SKM-1 treated with dmso at 0.1 percent for 144 hours (cell line): Measurements from ENCODE around the gene CALB2.

Experiments used
- DNase-seq: peaks from one replicate; lab custom pipeline; 2025; ENCODE audit not compliant: unreplicated experiment; lab: John Stamatoyannopoulos, UW

CALB2 gene

DNA sequence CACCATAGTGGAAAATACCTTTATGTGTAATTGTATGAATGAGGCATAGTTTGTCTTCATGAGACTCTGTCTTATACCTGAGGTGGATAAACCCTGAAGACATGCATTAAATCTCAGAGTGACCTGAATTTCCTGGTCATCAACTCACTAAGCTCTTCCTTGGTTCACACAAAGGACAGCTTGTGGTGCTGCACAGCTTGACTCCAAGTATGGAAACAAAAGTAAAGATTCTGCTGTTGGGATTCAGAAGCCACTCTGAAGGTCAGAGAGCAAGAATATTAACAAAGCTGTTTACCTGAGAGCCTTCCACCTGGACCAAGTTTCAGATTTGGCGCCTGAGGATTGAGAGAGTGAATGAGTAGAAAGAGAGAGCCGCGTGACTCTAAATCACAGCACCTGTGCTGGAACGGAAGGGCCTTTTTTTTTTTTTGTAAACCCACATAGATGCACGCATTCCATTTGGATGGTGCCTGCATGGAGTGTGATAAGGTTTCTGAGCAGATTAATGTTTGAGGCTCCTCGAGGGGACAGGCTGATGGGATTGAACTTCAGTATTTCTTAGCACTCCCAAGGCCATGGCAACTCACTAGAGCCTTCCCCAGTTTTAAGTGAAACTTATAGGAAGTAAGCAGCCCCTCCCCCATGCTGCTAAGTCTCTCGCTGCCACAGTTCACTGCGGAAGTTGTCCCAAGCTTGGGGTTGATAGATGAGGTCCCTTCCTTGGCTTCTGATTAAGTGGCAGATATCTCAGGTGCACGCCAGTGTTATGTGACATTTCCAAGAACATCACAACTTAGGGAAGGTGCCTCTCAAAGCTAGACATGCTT is 28.7 kb downstream of the CALB2 start:
- no peak for DNase-seq

DNA sequence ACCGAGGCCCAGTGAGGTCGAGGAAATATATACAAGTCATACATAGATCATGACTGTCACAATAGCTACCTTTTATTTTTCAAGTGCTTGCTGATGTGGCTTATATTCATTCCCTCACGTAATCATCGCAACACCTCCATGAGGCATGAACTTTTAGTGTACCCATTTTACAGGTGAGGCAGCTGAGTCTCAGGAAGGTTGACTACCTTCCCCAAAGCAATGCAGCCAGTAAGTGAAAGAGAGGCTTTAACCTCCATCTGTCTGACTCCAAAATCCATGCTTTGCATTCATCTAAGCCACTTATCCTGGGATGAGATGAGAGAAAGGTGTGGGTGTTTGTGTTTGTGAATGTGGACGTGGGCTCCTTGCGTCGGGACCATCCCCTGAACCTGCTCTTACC is 30.8 kb downstream of the CALB2 start:
- DNase-seq, result no peak

DNA sequence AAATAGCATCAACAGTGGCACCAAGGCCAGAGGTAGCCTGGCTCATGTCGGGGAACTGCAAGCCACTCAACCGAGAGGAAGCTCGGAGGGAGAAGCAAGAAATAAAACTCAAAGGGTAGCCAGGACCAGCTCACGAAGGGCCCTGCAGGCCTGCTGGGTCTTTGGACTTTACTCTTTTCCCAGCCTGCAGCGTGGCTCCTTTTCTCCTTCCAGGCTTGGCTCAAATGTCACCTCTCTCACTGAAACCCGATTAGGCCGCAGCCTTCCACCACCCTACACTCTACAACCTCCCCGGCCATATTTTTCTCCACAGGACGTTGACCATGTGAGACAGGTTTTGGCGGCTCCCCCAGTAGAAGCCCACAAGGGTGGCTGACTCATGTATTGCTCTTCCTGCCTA is 38.1 kb downstream of the CALB2 start:
- DNase-seq, result no peak

- DNase-seq, result no peak
These were observed 41.5 kb downstream of the CALB2 start for GRCh38 chr16:71399801-71400563.

- no peak for DNase-seq
These were observed 43.5 kb downstream of the CALB2 start for GRCh38 chr16:71402007-71402406.

- DNase-seq, result no peak
These were observed 44.2 kb downstream of the CALB2 start for GRCh38 chr16:71402674-71403073.

- no peak for DNase-seq
These were observed 45.8 kb downstream of the CALB2 start for GRCh38 chr16:71404364-71404763.

DNA sequence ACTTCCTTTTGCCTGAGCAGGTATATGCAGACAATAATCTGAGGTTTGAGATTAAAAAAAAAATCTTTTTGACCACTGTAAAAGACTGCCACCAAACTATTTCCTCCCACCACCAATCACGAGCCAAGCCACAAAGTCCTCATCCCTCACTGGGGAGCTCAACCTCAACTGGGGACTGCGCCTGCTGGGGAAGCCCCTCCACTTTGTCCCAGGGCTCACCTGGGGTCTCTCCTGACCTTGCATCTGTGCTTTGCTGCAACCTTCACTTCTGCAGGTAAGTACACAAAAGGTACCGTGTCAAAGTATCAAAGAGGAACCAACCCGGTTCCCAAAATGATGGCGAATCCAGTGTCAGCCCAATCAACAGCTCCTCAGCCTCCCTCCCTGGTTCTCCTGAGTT is 47.8 kb downstream of the CALB2 start:
- DNase-seq, result no peak

DNA sequence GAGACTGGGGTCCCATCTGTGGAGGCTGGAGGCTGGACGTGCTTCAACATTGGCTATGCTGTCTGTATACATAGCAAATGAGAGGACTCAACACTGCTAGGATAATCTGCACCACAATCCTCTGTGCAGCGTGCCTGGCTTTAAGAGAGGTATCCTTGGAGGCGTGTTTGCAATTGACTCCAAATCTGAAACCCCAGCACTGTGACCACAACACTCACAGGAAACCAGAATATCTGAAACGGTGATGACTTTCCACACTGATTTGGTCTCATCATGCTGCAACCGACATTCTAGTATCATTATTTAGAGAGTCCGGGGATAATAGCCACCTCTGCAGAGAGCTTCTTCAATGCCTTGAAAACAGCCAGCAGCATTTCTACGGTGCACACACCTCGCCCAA is 48.2 kb downstream of the CALB2 start:
- no peak for DNase-seq

GRCh38 chr16:71407731-71408130 is 49.2 kb downstream of the CALB2 start:
- DNase-seq, result no peak

- no peak for DNase-seq
These were observed 50.0 kb downstream of the CALB2 start for GRCh38 chr16:71408536-71408935.

DNA sequence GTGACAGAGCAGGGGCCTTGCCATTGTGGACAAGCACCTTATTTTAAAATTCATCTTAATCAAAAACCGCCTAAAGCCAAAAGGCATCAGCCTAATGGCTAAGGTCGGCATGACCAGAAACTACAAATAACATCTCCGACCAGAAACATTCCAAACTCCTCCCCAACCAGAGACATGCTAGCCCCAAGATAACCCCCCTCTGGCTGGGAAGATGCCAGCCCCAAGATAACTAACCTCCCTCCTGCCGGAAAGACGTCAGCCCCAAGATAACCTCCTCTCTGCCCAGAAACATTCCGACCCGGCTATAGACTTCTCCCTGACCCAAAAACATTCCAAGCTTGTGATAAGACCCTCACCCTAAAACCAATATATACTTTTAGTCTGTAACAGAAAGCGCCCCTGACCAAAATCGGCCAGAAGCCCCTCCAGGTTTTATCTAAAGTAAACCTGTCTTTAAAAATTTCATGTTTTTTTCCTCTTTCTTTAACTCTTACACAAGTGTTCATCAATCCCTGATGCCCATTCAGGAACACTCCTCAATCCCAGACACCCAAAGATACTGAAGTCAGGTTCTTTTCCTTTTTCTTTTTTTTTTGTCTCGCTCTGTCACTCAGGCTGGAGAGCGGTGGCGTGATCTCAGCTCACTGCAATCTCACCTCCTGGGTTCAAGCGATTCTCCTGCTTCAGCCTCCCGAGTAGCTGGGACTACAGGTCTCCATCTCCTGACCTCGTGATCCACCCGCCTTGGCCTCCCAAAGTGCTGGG is 50.7 kb downstream of the CALB2 start:
- DNase-seq, result no peak

GRCh38 chr16:71410146-71410545 is 51.6 kb downstream of the CALB2 start:
- DNase-seq, result no peak

- peak; percentile 50 for DNase-seq
These were observed 54.0 kb downstream of the CALB2 start for GRCh38 chr16:71412270-71413160.

- no peak for DNase-seq
These were observed 54.8 kb downstream of the CALB2 start for GRCh38 chr16:71413341-71413740.

DNA sequence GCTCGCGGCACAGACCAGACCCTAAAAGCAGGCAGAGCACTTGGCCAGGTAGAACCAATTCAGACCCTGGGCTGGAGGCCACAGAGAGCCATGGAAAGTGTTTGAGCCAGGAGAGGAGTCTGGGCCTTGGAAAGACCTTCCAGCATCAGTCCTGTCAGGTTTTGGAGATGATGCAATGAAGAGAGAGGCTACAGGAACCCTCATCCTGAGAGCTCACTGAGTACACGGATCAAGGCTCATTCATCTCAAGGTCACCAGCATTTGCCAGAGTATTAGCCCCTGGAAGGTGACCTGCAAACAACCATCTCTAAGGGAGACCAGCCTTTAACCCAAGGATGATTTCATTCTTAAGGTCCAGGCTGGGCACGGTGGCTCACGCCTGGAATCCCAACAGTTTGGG is 55.5 kb downstream of the CALB2 start:
- DNase-seq, result no peak

DNA sequence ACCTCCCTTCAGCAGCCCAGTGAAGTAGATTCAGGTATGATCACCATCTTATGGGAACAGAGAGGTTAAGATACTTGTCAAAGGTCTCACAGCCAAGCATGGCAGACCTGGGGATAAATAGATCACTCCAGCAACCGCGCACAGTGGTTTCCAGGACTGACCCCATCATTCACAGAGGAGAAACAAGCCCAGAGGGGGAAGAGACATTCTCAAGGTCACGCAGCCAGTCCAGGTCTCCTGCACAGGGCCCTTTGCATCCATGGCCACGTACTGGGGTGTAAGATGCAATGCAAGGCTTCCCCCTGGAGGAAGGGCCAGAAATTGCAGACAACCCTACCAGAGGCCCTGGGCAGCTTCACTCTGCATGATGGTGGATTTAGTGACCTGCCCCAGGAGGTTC is 63.4 kb downstream of the CALB2 start:
- DNase-seq, result no peak

- DNase-seq, result no peak
These were observed 64.5 kb downstream of the CALB2 start for GRCh38 chr16:71423016-71423415.

GRCh38 chr16:71423865-71424264 is 65.3 kb downstream of the CALB2 start:
- DNase-seq, result no peak

DNA sequence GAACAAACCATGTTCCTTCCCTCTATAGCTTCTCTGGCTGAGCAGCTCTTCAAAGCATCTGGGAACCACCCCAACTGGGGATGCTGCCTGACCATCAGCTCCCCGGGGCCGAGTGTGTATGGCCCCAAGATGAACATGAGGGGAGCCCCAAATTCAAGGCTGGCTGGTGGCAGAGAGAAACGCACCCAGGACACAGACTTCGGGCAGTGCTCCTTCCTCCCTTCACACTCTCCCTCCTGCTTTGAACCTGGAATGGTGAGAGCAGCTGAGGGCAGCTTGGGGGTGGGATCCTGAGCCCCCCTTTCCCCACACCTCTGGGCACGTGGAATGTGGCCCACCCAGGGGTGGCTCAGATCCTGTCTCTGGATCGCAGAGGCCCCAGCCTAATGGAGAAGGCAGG is 66.1 kb downstream of the CALB2 start:
- DNase-seq, result no peak

GRCh38 chr16:71425746-71426068 is 67.2 kb downstream of the CALB2 start:
- DNase-seq, result no peak
